Fibroblast of the conjunctiva (primary cell): ENCODE measurements around the gene YY1.
"Not testable (repeated sequence)": the region's sequence is repeated elsewhere in the genome, so short reads cannot be mapped to it uniquely, and the experiment has no call there.

Source experiments
- DNase-seq: peaks from one replicate; pipeline ENCODE4 v3.0.0-alpha.2; 2010; ENCODE audit warnings: low read depth

Gene YY1

DNA sequence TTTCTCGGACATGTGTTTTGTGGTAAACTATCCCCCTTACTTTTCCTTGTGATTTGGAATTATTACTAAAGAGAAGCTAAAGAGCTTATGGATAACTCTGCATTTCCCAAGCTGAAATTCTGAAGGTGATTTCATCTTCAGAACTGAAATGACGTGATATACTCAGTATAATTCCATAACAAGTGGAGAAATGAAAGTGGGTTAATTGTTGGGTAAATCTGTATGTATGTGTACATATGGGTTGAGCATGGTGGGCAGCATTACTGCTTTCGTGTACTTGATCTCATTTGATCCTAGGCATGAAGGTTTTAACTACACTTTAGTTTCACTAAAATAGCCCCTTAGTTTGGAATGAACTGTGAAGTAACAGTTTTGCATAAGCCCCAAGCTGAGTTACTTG lies 4.1 kb downstream of the YY1 start:
- DNase-seq = no peak

GRCh38 chr14:100246809-100247428 lies 8.0 kb downstream of the YY1 start:
- no peak for DNase-seq

GRCh38 chr14:100250732-100251465 lies 12.0 kb downstream of the YY1 start:
- DNase-seq = no peak

DNA sequence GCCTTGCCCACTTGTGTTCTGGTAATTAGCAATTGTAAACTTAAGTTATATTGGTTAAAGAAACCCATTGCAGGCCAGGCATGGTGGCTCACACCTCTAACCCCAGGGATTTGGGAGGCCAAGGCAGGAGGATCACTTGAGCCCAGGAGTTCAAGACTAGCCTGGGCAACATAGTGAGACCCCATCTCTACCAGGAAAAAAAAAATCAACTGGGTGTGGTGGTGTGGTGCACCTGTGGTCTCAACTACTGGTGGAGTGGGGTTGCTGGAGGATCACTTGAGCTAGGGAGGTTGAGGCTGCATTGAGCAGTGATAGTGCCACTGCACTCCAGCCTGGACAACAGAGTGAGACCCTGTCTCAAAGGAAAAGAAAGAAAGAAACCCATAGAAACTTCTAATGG lies 13.7 kb downstream of the YY1 start:
- DNase-seq = no peak

- no peak for DNase-seq
Observed at GRCh38 chr14:100256339-100256895, 17.5 kb downstream of the YY1 start.

GRCh38 chr14:100261621-100262020 lies 22.7 kb downstream of the YY1 start:
- DNase-seq = no peak

DNA sequence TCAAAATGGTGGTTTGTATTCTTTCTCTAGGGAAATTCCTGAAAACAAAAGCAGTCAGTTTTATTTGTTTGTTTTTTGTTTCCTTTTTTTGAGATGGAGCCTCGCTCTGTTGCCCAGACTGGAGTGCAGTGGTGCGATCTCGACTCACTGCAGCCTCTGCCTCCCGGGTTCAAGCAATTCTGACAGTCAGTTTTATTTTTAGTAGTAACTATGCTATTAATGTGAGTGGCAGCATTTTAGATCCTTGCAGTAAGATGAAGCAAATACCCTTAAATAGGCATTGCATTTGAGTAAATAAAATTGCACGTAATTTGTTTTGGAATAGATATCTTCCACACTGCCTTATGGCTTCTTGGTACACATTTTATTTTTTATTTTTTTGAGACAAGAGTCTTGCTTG lies 23.6 kb downstream of the YY1 start:
- DNase-seq = no peak

DNA sequence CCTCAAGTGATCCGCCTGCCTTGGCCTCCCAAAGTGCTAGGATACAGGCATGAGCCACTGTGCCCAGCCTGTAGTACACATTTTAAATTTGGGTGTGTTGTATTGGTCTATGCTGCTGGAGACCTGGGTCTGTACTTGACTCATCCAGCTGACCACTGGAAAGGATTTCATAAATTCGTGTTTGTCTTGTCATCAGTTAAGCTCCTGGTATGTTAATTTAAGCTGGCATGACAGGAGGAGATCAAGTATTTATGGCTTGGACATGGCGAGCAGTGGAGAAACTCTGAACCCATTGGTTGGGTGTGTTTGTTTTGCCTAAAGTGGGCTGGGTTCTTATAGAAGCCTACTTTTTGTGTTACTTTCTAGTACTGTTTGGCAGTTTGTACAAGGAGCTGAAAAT lies 24.2 kb downstream of the YY1 start:
- DNase-seq = no peak

DNA sequence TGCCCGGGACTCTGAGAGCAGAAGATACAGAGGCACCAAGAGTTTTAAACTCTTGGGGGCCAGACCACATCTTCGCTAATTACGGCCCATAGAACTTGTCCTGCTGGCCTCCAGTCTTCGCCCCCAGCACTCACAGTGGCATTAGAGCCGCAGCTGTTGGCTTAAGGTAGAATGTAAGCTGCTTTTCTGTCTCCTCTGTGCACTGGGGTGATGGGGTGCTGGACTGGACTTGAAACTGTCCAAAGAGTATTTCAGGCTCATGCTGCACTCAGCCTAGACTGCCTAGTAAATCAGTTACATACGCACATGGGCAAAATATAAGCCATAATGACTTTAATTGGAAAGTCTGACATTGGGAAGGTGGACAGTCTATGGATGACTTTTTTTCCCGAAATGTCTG lies 29.0 kb downstream of the YY1 start:
- no peak for DNase-seq

GRCh38 chr14:100268591-100269207 lies 29.8 kb downstream of the YY1 start:
- no peak for DNase-seq

- DNase-seq = no peak
Observed at GRCh38 chr14:100271247-100271939, 32.4 kb downstream of the YY1 start.

GRCh38 chr14:100274250-100274649 lies 35.3 kb downstream of the YY1 start:
- no peak for DNase-seq

DNA sequence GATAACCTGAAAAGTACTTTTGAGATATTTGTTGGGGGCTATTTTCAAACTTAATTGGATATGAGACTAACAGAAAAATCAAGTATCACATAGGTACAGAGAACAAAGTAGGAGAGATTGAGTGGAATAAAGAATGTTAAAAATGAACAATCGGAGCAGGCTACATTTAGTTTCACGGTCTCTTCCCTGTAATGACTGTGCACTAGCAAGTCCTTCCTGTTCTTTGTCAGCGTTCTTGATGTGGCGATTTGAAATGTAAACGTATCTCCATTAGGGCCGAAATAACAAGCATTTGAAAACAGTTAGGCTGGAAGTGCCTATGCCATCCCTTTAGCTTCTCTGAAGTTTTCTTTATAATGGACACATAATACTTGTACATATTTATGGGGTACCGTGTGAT lies 36.3 kb downstream of the YY1 start:
- no peak for DNase-seq

GRCh38 chr14:100278702-100279101 lies 39.8 kb downstream of the YY1 start:
- no peak for DNase-seq

DNA sequence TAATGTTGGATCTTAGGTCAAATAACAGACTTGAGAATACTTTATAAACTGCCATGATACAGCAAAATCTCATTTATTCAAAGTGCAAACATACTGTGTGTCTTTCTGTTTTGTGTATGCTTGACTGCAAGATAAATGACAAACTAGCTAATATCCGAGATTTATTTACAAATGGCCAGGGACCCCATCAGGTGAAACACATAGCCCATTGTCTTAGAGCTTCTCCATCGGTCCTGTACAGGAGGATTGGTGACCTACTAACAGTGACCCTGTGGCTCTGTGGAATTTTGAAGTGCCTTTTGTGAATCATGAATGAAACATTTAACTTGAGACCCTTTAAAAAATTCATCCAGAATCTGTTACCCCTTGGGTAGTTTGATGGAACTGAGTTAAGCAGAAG lies 40.2 kb downstream of the YY1 start:
- DNase-seq = no peak

GRCh38 chr14:100279563-100279962 lies 40.6 kb downstream of the YY1 start:
- DNase-seq = no peak

DNA sequence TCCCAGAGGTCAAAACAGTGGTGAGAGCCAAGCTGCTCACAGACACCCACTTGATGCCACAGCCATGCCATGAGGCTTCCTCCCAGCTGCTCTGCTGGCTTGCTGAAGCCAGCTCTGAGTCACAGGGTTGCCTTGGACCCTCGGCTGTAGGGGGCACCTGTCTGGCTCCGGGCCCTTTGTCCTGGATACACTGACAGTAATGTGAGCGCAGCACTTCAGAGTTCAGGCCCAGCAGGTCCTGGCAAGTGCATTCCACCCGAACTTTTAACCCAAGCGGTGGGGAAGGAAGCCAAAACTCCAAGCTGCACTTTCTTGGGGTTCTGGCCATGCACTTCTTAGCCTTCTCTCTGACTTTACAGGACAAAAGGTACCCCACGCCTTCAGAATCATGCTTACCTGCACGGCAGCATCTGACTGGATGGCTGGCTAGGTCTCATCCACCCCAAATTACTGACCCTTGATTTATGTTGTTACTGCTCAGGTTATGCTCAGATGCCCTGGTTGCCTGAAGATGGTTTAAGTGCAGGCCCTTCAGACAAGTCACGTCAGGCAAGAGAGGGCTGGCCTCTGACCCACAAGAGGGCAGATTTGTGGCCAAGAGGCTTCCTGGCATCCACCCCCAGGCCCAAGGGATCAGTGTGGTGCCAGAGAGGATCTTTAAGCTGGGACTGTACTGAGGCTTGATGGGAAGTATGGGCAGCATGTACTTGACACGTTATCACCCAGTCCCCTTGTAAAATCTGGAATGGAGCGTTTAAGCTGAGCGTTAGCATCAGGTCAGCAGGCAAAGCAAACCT lies 42.5 kb downstream of the YY1 start:
- no peak for DNase-seq

- DNase-seq = no peak
Observed at GRCh38 chr14:100282083-100282350, 43.1 kb downstream of the YY1 start.

GRCh38 chr14:100282766-100283419 lies 43.9 kb downstream of the YY1 start:
- no peak for DNase-seq

DNA sequence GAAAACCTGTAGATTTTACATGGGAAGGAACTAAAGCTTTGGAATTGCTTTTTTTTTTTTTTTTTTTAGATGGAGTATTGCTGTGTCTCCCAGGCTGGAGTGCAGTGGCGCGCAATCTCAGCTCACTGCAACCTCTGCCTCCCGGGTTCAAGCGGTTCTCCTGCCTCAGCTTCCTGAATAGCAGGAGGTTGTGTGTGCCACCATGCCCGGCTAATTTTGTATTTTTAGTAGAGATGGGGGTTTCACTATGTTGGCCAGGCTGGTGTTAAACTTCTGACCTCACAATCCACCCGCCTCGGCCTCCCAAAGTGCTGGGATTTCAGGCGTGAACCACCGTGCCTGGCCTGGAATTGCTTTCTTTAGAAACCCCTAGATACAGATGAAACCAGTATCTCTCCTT lies 44.5 kb downstream of the YY1 start:
- DNase-seq = not testable (repeated sequence)
